ENCODE data around the gene PGLYRP2. TPM values are rescaled to one million over a fixed set of nuclear protein-coding genes. Genes with fewer than 3 reads are reported as not detected.
A peak's percentile ranks its signal among the peaks of the same experiment; 100 is the strongest.

The PGLYRP2 gene
- total and polyA plus RNA-seq, 4 donors: 0.10 TPM; not detected in 3

GRCh38 chr19:15471639-15472101 lies 7.6 kb downstream of the PGLYRP2 start:
- H3K9me3 ChIP-seq (ENCODE audit: control insufficient read depth in 4 of 4, insufficient read depth in 3 of 4, low read length in 3 of 4): peaks cover 0 to 8% (median 0%) of the 10 kb centered on the region in 4 donors
- peaks cover 4 to 30% (median 24%) of the 10 kb centered on the region in 3 donors for H3K27me3 ChIP-seq (ENCODE audit: control insufficient read depth in 3 of 3, insufficient read depth in 3 of 3, low read length in 2 of 3)
- H3K27ac ChIP-seq (ENCODE audit: low read depth in 1 of 2, low read length in 1 of 2): no peak overlapping the region
- peaks cover 0 to 7% (median 0%) of the 10 kb centered on the region in 5 donors for H3K4me1 ChIP-seq (ENCODE audit: control insufficient read depth in 5 of 5, insufficient read depth in 5 of 5, low read length in 5 of 5)
- no peak for TF ChIP-seq CTCF (IDR thresholded peaks at IDR 0.05; ENCODE audit: control extremely low read depth, extremely low read depth)
- no peak for DNase-seq
- WGBS, 2 donors: 55 to 61% methylated on average over 31 of the region's 31 CpGs
- H3K4me3 ChIP-seq: no peak overlapping the region
- H3K9ac ChIP-seq (ENCODE audit: insufficient read depth in 1 of 2, low read length in 2 of 2): no peak overlapping the region
- ATAC-seq (ENCODE audit: insufficient read depth, low FRiP score): no peak
- no peaks in the 10 kb centered on the region for H3K36me3 ChIP-seq (ENCODE audit: control insufficient read depth in 4 of 4, insufficient read depth in 4 of 4, low read length in 4 of 4)

- TF ChIP-seq CTCF (IDR thresholded peaks at IDR 0.05; ENCODE audit: control extremely low read depth, extremely low read depth): no peak
- H3K36me3 ChIP-seq (ENCODE audit: control insufficient read depth in 4 of 4, insufficient read depth in 4 of 4, low read length in 4 of 4): no peaks in the 10 kb centered on the region
- H3K9ac ChIP-seq (ENCODE audit: insufficient read depth in 1 of 2, low read length in 2 of 2): no peak overlapping the region
- peaks cover 0 to 7% (median 0%) of the 10 kb centered on the region in 5 donors for H3K4me1 ChIP-seq (ENCODE audit: control insufficient read depth in 5 of 5, insufficient read depth in 5 of 5, low read length in 5 of 5)
- DNase-seq: no peak
- 2 to 5% methylated on average over 60 to 65 of the region's 65 CpGs for WGBS, 2 donors
- H3K9me3 ChIP-seq (ENCODE audit: control insufficient read depth in 4 of 4, insufficient read depth in 3 of 4, low read length in 3 of 4): peaks cover 0 to 3% (median 0%) of the 10 kb centered on the region in 4 donors
- peaks cover 4 to 35% (median 28%) of the 10 kb centered on the region in 3 donors for H3K27me3 ChIP-seq (ENCODE audit: control insufficient read depth in 3 of 3, insufficient read depth in 3 of 3, low read length in 2 of 3)
- peak overlapping the region; percentile 10 for H3K4me3 ChIP-seq
- ATAC-seq (ENCODE audit: insufficient read depth, low FRiP score): peak; percentile 34
- no peak overlapping the region for H3K27ac ChIP-seq (ENCODE audit: low read depth in 1 of 2, low read length in 1 of 2)
Measured at GRCh38 chr19:15469513-15470297, 9.6 kb downstream of the PGLYRP2 start.

DNA sequence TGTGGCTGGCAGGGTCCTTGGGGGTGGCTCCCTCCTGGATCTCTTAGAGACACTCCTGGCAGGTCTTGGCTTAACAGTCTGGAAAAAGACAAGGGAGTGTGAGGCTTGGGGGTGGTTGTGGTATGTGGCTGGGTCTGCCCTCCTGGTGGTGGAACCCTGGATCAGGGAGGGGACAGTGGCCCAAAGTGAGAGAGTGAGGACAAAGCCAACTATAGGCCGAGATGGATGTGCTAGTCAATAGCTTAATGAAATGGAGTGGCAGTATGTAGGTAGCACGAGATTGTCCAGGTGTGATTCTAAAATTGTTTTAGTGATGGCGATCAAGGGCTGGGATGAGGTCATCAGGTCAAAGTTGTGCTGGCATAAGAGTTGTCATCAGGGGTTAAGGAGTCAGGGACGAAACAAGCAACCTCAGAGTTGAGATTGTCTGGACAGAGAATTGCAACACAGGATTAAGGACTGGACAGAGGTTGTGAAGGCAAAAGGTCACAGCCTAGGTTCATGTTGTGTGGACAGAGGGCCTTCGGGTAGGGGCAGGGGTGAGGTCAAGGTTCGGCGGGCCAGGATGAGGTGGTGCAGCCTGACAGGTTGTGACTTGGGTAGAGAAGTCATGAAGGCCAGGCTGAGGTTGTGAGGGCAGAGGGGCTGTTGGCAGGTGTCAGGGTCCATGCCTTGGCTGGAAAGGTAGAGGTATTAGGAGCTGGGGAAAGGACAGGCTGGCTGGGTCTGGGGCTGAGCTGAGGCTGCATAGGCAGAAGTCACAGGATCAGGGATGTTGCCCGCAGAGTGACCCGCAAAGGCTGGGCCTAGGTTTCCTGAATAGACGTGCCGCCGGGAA lies 10.4 kb downstream of the PGLYRP2 start:
- ATAC-seq (ENCODE audit: insufficient read depth, low FRiP score) (no peak), DNase-seq (no peak)
- peaks cover 0 to 3% (median 0%) of the 10 kb centered on the region in 4 donors for H3K9me3 ChIP-seq (ENCODE audit: control insufficient read depth in 4 of 4, insufficient read depth in 3 of 4, low read length in 3 of 4)
- 48 to 52% methylated on average over 12 of the region's 12 CpGs for WGBS, 2 donors
- H3K36me3 ChIP-seq (ENCODE audit: control insufficient read depth in 4 of 4, insufficient read depth in 4 of 4, low read length in 4 of 4): no peaks in the 10 kb centered on the region
- TF ChIP-seq CTCF (IDR thresholded peaks at IDR 0.05; ENCODE audit: control extremely low read depth, extremely low read depth): no peak
- no peak overlapping the region for H3K4me3 ChIP-seq
- no peak overlapping the region for H3K27ac ChIP-seq (ENCODE audit: low read depth in 1 of 2, low read length in 1 of 2)
- no peak overlapping the region for H3K9ac ChIP-seq (ENCODE audit: insufficient read depth in 1 of 2, low read length in 2 of 2)
- peaks cover 0 to 7% (median 0%) of the 10 kb centered on the region in 5 donors for H3K4me1 ChIP-seq (ENCODE audit: control insufficient read depth in 5 of 5, insufficient read depth in 5 of 5, low read length in 5 of 5)
- H3K27me3 ChIP-seq (ENCODE audit: control insufficient read depth in 3 of 3, insufficient read depth in 3 of 3, low read length in 2 of 3): peaks cover 4 to 43% (median 28%) of the 10 kb centered on the region in 3 donors

Measured in lung (tissue), 12 donors.